ENCODE measurements around the gene TMEM221. TPM values are rescaled to one million over a fixed set of nuclear protein-coding genes. Genes with fewer than 3 reads are reported as not detected.

TMEM221 gene
- total RNA-seq, 1 donor from 2014 or later: 0.57 TPM

DNA sequence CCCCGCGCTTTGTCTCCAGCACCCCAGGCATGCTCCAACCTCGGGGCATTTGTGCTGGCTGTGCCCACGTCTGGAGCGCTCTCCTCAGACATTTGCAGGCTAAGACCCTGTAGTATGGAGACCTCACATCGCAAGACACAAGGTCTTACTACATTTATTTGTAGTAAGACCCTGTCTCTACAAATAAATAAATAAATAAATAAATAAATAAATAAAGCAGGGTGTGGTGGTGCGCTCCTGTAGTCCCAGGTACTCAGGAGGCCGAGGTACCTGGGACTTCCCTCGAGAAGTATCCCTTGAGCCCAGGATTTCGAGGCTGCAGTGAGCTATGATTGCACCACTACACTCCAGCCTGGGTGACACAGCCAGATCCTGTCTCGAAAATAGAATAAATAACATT, 7.7 kb upstream of the TMEM221 start:
- Mint-ChIP-seq H3K27me3 (ENCODE audit: low read depth) (peaks cover 18% of the 10 kb centered on the region), H3K4me3 (ENCODE audit: unreplicated experiment) (no peak overlapping the region)
- no peak for DNase-seq (ENCODE audit: low spot score)

GRCh38 chr19:17455308-17456123, 7.0 kb upstream of the TMEM221 start:
- Mint-ChIP-seq H3K4me1 (ENCODE audit: low read depth) (peaks cover 9% of the 10 kb centered on the region), H3K27me3 (ENCODE audit: low read depth) (peaks cover 18% of the 10 kb centered on the region), H3K36me3 (ENCODE audit: low read depth) (no peaks in the 10 kb centered on the region), H3K4me3 (ENCODE audit: unreplicated experiment) (no peak overlapping the region), H3K9me3 (ENCODE audit: low read depth) (no peaks in the 10 kb centered on the region), H3K27ac (ENCODE audit: unreplicated experiment) (no peak overlapping the region)
- DNase-seq (ENCODE audit: low spot score): no peak
- TF ChIP-seq CTCF (IDR thresholded peaks at IDR 0.05): no peak

More for the DNA sequence above, 7.7 kb upstream of the TMEM221 start:
- H3K36me3 Mint-ChIP-seq (ENCODE audit: low read depth): no peaks in the 10 kb centered on the region
- H3K9me3 Mint-ChIP-seq (ENCODE audit: low read depth): no peaks in the 10 kb centered on the region
- H3K4me1 Mint-ChIP-seq (ENCODE audit: low read depth): peaks cover 9% of the 10 kb centered on the region
- H3K27ac Mint-ChIP-seq (ENCODE audit: unreplicated experiment): no peak overlapping the region
- TF ChIP-seq CTCF (IDR thresholded peaks at IDR 0.05): no peak

DNA sequence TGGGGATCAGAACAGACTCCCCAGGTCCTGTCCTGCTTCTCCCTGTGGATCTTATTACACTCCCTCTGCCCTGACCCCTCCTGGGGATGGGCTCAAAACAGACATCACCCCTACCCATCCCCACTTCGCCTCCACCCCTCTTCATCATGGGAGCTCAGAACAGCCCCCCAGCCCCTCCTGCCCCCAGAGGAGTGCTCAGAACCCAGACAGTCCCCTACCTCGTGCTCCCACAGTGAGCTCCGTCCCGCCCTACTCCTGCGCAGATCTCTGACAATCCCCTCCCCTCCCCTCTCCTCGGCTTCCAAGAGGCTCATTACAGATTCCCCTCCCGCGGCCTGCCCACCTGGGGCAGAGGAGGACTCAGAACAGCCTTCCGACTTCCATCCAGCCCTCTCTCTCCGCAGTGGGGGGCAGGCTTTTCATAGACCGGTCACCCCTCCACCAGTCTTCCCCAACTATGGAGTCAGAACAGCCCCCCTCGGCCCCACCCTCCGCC, 6.2 kb upstream of the TMEM221 start:
- no peak for TF ChIP-seq CTCF (IDR thresholded peaks at IDR 0.05)
- DNase-seq (ENCODE audit: low spot score): no peak
- Mint-ChIP-seq H3K27ac (ENCODE audit: unreplicated experiment) (no peak overlapping the region), H3K36me3 (ENCODE audit: low read depth) (no peaks in the 10 kb centered on the region), H3K9me3 (ENCODE audit: low read depth) (no peaks in the 10 kb centered on the region), H3K27me3 (ENCODE audit: low read depth) (peaks cover 24% of the 10 kb centered on the region), H3K4me3 (ENCODE audit: unreplicated experiment) (no peak overlapping the region), H3K4me1 (ENCODE audit: low read depth) (peaks cover 9% of the 10 kb centered on the region)

GRCh38 chr19:17451820-17452219, 3.4 kb upstream of the TMEM221 start:
- no peak for TF ChIP-seq CTCF (IDR thresholded peaks at IDR 0.05)
- Mint-ChIP-seq H3K27ac (ENCODE audit: unreplicated experiment) (no peak overlapping the region), H3K9me3 (ENCODE audit: low read depth) (no peaks in the 10 kb centered on the region), H3K4me1 (ENCODE audit: low read depth) (peaks cover 7% of the 10 kb centered on the region), H3K4me3 (ENCODE audit: unreplicated experiment) (no peak overlapping the region), H3K36me3 (ENCODE audit: low read depth) (no peaks in the 10 kb centered on the region), H3K27me3 (ENCODE audit: low read depth) (peaks cover 32% of the 10 kb centered on the region)
- DNase-seq (ENCODE audit: low spot score): no peak

DNA sequence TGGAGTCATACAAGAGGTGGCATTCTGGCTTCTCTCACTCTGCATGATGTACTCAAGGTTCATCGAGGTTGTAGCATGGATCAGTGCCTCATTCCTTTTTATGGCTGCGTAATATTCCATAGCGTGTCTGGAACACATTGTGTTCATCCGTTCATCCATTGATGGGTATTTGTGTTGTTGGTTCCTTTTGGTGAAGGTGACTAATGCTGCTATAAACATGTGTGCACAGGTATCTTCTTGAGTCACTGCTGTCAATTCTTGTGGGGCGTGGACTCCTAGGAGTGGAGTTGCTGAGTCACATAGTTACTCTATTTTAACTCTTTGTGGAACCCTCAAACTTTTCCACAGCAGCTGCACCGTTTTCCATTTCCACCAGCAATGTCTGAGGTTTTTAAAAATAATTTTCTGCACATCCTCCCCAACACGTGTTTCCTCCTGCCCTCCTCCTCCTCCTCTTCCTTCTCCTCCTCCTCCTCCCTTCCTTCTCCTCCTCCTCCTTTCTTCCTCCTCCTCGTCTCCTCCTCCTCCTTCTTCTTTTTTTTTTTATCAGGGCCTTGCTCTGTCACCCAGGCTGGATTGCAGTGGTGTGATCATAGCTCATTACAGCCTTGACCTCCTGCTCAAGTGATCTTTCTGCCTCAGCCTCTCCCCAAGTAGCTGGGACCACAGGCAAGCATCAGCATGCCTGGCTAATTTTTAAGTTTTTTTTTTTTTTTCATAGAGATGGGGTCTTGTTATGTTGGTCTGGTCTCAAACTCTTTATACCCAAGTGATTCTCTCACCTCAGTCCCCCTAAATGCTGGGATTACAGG, 2.0 kb upstream of the TMEM221 start:
- no peak overlapping the region for H3K4me3 Mint-ChIP-seq (ENCODE audit: unreplicated experiment)
- no peak for TF ChIP-seq CTCF (IDR thresholded peaks at IDR 0.05)
- no peaks in the 10 kb centered on the region for H3K9me3 Mint-ChIP-seq (ENCODE audit: low read depth)
- DNase-seq (ENCODE audit: low spot score): no peak
- peaks cover 29% of the 10 kb centered on the region for H3K27me3 Mint-ChIP-seq (ENCODE audit: low read depth)
- no peaks in the 10 kb centered on the region for H3K36me3 Mint-ChIP-seq (ENCODE audit: low read depth)
- H3K4me1 Mint-ChIP-seq (ENCODE audit: low read depth): peaks cover 7% of the 10 kb centered on the region
- no peak overlapping the region for H3K27ac Mint-ChIP-seq (ENCODE audit: unreplicated experiment)
